OCI-LY7 (cell line): Measurements from ENCODE around the gene MADD. TPM values are rescaled to one million over a fixed set of nuclear protein-coding genes. Genes with fewer than 3 reads are reported as not detected.

Experiments used
- BruUV-seq: library from RNA; stranded (reverse); fragments of 400-500 nt; replicated peaks from 2 replicates; lab custom pipeline; 2021; lab: Mats Ljungman, UMichigan
- CTCF ChIA-PET: fragments of 300-600 bp; sonication (Branson Sonifier 250); formaldehyde crosslinking; loops from one replicate; lab custom pipeline; 2022; ENCODE audit warnings: antibody characterized with exemption; ENCODE audit not compliant: unreplicated experiment; lab: Charles Lee
- POLR2A ChIA-PET: fragments of 300-600 bp; sonication (Branson Sonifier 250); formaldehyde crosslinking; loops from one replicate; lab custom pipeline; 2022; ENCODE audit warnings: antibody characterized with exemption; lab: Charles Lee
- DNase-seq: peaks from one replicate; pipeline ENCODE4 v3.0.0-alpha.2; 2015; ENCODE audit warnings: low spot score
- H2AFZ ChIP-seq: fragments of 200-600 bp; sonication (generic), shearing (Covaris generic); 2 replicates; pipeline ENCODE4 v1.6.1; 2014; ENCODE audit warnings: mild to moderate bottlenecking, antibody characterized with exemption, low read length, moderate library complexity
- H3K27ac ChIP-seq: fragments of 200-600 bp; sonication (generic); 2 replicates; pipeline ENCODE4 v1.5.1; 2014; ENCODE audit warnings: mixed run types, low read depth, mild to moderate bottlenecking, moderate library complexity, low read length, inconsistent platforms; ENCODE audit not compliant: poor library complexity, severe bottlenecking
- H3K36me3 ChIP-seq: fragments of 200-600 bp; sonication (generic); 2 replicates; pipeline ENCODE4 v1.6.1; 2014; ENCODE audit warnings: mild to moderate bottlenecking, antibody characterized with exemption, low read length, moderate library complexity, mixed read lengths; ENCODE audit not compliant: insufficient read depth
- H3K4me1 ChIP-seq: fragments of 200-600 bp; sonication (generic); 2 replicates; pipeline ENCODE4 v1.5.1; 2014; ENCODE audit warnings: mild to moderate bottlenecking, low read length; ENCODE audit not compliant: insufficient read depth, poor library complexity, severe bottlenecking
- H3K4me2 ChIP-seq: fragments of 200-600 bp; sonication (generic); 2 replicates; pipeline ENCODE4 v1.6.1; 2014; ENCODE audit warnings: mild to moderate bottlenecking, low read length
- H3K4me3 ChIP-seq: fragments of 200-600 bp; sonication (generic); 2 replicates; pipeline ENCODE4 v1.5.1; 2014; ENCODE audit warnings: mild to moderate bottlenecking, low read depth, low read length; ENCODE audit not compliant: poor library complexity, severe bottlenecking
- H3K79me2 ChIP-seq: fragments of 200-600 bp; sonication (generic); 2 replicates; pipeline ENCODE4 v1.6.1; 2016; ENCODE audit warnings: low read depth, mild to moderate bottlenecking, low read length, moderate library complexity, mixed read lengths; ENCODE audit not compliant: insufficient read depth
- H3K9me2 ChIP-seq: fragments of 200-600 bp; sonication (generic); 2 replicates; pipeline ENCODE4 v1.6.1; 2016; ENCODE audit warnings: mild to moderate bottlenecking, low read length, mixed read lengths; ENCODE audit not compliant: insufficient read depth
- H3K9me3 ChIP-seq: fragments of 200-600 bp; sonication (generic); 2 replicates; pipeline ENCODE4 v1.6.1; 2014; ENCODE audit warnings: mild to moderate bottlenecking, mixed run types, low read length, mixed read lengths
- H4K20me1 ChIP-seq: fragments of 200-600 bp; sonication (generic); 2 replicates; pipeline ENCODE4 v1.6.1; 2014; ENCODE audit warnings: mild to moderate bottlenecking, antibody characterized with exemption, low read length, moderate library complexity, mixed read lengths; ENCODE audit not compliant: insufficient read depth
- EZH2phosphoT487 ChIP-seq: fragments of 200-600 bp; sonication (generic); IDR thresholded peaks from 2 replicates; pipeline ENCODE4 v1.6.1; 2018; ENCODE audit warnings: low read depth, borderline replicate concordance, mild to moderate bottlenecking, mixed run types, antibody characterized with exemption, low read length, moderate library complexity, mixed read lengths
- intact Hi-C: fragments of 100-400 bp; cut with micrococcal nuclease; formaldehyde crosslinking; loops from one replicate; pipeline ENCODE4 v1.10.0; 2022; ENCODE audit not compliant: unreplicated experiment
- total RNA-seq, 2 experiments: library from RNA; depleted of rRNA in 1 of 2; stranded (reverse); fragments of >200 nt in 1 of 2; shearing (Covaris generic) in 1 of 2; gene quantifications; 2 replicates each; pipeline ENCODE4 v1.2.3, GENCODE V29; 2014 to 2022
- TF ChIP-seq, protein P1 (sequence below): fragments of 200-600 bp; sonication (generic); conservative IDR thresholded peaks from 2 replicates; pipeline ENCODE4 v1.5.1; 2014; ENCODE audit warnings: mild to moderate bottlenecking, antibody characterized with exemption, low read length, moderate library complexity, mixed read lengths

MADD gene
- total RNA-seq, 2 experiments from 2014 or later: 32.1 to 47.8 TPM

DNA sequence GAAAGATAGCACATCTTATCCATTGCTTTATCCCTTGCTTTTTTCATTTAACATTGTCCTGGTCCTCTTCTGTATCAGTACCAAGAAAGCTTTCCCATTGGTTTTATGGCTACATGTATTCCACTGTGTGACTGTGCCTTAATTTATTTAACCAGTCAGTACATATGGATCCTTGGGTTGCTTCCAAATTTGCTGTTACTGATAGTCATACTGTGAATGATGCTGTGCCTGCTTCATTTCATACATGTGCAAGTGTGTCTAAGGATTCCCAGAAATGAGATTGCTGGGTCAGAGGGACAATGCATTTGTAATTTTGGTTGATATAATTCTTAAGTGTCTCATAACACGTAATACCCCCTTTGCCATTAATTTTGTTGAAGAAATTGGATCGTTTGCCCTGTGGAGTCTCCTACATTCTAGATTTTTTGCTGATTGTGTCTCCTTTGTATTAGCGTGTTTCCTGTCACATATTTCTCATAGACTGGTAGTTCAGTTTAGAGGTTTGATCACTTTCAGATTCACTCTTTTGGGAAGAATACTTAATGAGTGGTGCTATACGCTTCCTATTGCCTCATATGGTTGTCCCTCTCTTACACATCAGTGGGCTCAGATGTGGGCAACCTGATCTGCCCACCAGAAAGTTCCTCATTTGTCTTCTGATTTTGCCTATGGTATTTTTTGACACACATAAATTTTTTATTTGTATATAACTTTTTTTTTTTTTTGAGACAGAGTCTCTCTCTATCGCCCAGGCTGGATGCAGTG is 47.3 kb downstream of the MADD start:
- BruUV-seq: no TSS peak
- no peaks in the 10 kb centered on the region for H3K79me2 ChIP-seq
- ChIA-PET POLR2A (no interaction called here), CTCF (no interaction called here)
- H3K9me3 ChIP-seq: no peaks in the 10 kb centered on the region
- H3K4me2 ChIP-seq: no peak overlapping the region
- intact Hi-C loops: no loop called here
- no peak overlapping the region for H2AFZ ChIP-seq
- no peak for DNase-seq
- H3K4me1 ChIP-seq: no peaks in the 10 kb centered on the region
- H3K9me2 ChIP-seq: no peaks in the 10 kb centered on the region
- H3K27ac ChIP-seq: no peak overlapping the region
- no peak for TF ChIP-seq EZH2phosphoT487
- TF ChIP-seq, protein P1, sequence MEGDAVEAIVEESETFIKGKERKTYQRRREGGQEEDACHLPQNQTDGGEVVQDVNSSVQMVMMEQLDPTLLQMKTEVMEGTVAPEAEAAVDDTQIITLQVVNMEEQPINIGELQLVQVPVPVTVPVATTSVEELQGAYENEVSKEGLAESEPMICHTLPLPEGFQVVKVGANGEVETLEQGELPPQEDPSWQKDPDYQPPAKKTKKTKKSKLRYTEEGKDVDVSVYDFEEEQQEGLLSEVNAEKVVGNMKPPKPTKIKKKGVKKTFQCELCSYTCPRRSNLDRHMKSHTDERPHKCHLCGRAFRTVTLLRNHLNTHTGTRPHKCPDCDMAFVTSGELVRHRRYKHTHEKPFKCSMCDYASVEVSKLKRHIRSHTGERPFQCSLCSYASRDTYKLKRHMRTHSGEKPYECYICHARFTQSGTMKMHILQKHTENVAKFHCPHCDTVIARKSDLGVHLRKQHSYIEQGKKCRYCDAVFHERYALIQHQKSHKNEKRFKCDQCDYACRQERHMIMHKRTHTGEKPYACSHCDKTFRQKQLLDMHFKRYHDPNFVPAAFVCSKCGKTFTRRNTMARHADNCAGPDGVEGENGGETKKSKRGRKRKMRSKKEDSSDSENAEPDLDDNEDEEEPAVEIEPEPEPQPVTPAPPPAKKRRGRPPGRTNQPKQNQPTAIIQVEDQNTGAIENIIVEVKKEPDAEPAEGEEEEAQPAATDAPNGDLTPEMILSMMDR: no peak
- H3K36me3 ChIP-seq: peaks cover 76% of the 10 kb centered on the region
- H3K4me3 ChIP-seq: no peak overlapping the region
- H4K20me1 ChIP-seq: no peaks in the 10 kb centered on the region

DNA sequence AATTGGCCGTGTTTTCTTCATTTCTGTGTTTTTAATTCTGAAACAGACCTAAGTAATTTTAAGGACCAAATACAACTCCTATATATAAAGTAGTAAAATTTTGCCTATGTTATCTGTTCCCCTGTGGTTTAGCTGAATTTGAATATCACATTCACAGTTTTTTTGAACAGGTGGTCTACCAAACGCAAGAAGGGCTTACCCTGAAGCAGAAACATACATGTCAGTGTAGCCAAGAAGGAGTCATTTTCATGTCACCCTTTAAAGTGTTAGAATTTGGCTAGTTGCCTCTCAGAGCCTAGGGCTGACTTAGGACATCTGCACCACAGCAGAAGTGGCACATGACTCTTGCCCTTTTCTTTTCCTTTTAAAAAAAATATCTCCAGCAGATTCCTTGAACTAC is 48.2 kb downstream of the MADD start:
- Histone ChIP-seq H3K9me3 (no peaks in the 10 kb centered on the region), H3K36me3 (peaks cover 67% of the 10 kb centered on the region), H3K9me2 (no peaks in the 10 kb centered on the region), H2AFZ (no peak overlapping the region), H3K4me3 (no peak overlapping the region), H4K20me1 (no peaks in the 10 kb centered on the region), H3K79me2 (no peaks in the 10 kb centered on the region), H3K4me1 (no peaks in the 10 kb centered on the region), H3K27ac (no peak overlapping the region), H3K4me2 (no peak overlapping the region)
- DNase-seq: no peak
- POLR2A ChIA-PET: no interaction called here
- no TSS peak for BruUV-seq
- TF ChIP-seq EZH2phosphoT487: no peak
- TF ChIP-seq, protein P1: no peak
- intact Hi-C loops: no loop called here
- CTCF ChIA-PET: no interaction called here

- intact Hi-C loops: no loop called here
- Histone ChIP-seq H3K79me2 (no peaks in the 10 kb centered on the region), H3K27ac (no peak overlapping the region), H3K4me1 (no peaks in the 10 kb centered on the region), H2AFZ (no peak overlapping the region), H3K4me3 (no peak overlapping the region), H3K4me2 (no peak overlapping the region), H4K20me1 (no peaks in the 10 kb centered on the region), H3K36me3 (peaks cover 51% of the 10 kb centered on the region), H3K9me3 (no peaks in the 10 kb centered on the region), H3K9me2 (no peaks in the 10 kb centered on the region)
- ChIA-PET CTCF (no interaction called here), POLR2A (no interaction called here)
- TF ChIP-seq EZH2phosphoT487: no peak
- TF ChIP-seq, protein P1: no peak
- no TSS peak for BruUV-seq
- no peak for DNase-seq
These were observed 54.6 kb downstream of the MADD start for GRCh38 chr11:47324520-47324919.
